Sciatic nerve (tissue), 2 donors: ENCODE results near the gene MBTD1. TPM values are rescaled to one million over a fixed set of nuclear protein-coding genes. Genes with fewer than 3 reads are reported as not detected.

Source experiments
- ATAC-seq: fragments of 200-7000 bp; cut with Tn5 transposase; one replicate; pipeline ENCODE4 v1.9.1; 2020; ENCODE audit warnings: mild to moderate bottlenecking, moderate library complexity
- DNase-seq: peaks from one replicate; pipeline ENCODE4 v3.0.0-alpha.2; 2020; ENCODE audit warnings: low spot score
- intact Hi-C: fragments of 100-400 bp; cut with DNase I; formaldehyde crosslinking; loops from one replicate; pipeline ENCODE4 v1.14.2; 2022
- total RNA-seq: library from RNA; stranded (reverse); fragmentation: NEBNext Ultra II Directional; extraction: Animal tissue kit (Norgen Biotek cat#: 25700); gene quantifications from one replicate; pipeline ENCODE4 v1.2.1, GENCODE V29; 2021
- donor health status: DM: no; HTN: no; CAD: no.
- donor health status: DM: no; HTN: no; CAD: no.

The MBTD1 gene
- total RNA-seq, 1 donor from 2014 or later, result 20.5 TPM

DNA sequence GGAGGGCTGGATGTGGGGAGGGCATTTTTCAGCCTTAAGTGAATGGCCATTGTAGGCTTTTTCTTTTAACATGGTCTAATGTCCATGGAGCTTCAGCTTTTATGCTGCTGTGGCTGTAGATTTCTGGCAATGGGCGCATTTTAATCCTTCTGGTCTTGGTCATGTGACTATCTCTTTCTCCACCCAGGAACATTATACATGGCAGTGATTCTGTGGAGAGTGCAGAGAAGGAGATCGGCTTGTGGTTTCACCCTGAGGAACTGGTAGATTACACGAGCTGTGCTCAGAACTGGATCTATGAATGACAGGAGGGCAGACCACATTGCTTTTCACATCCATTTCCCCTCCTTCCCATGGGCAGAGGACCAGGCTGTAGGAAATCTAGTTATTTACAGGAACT, 98.3 kb downstream of the MBTD1 start:
- intact Hi-C loops, result no loop called here
- DNase-seq (no peak), ATAC-seq (no peak)

DNA sequence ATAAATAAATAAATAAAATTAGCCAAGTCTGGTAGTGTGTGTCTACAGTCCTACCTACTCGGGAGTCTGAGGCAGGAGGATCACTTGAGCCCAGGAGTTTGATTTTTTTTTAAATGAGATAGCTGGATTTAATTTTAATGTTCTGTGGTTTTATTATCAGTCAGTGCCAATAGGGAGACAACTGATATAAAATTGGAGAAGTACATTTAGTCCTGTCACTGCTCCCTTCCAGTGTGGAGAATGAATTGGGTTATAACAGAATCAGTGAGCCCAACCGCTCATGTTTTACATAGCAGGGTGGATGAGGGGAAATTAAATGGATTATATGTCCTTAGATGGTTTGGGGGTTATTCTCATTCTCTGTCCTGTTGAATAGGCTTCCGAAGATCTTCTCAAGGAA, 100.2 kb downstream of the MBTD1 start:
- no peak for ATAC-seq
- intact Hi-C loops, result no loop called here
- no peak for DNase-seq

DNA sequence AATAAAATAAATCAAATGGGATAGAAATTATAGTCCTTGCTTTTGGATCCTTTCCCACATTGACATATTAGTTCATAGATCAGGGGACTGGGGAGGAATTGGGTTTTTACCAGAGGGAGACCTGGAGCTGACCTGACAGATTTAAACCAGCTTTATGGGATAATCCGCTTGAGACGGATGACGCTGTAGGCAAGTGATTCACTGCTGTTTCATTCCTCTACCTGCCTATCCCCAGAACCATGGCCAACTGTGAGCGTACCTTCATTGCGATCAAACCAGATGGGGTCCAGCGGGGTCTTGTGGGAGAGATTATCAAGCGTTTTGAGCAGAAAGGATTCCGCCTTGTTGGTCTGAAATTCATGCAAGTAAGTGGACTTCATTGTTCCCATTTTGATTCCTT, 104.4 kb downstream of the MBTD1 start:
- DNase-seq, result no peak
- no peak for ATAC-seq
- intact Hi-C loops, result no loop called here

DNA sequence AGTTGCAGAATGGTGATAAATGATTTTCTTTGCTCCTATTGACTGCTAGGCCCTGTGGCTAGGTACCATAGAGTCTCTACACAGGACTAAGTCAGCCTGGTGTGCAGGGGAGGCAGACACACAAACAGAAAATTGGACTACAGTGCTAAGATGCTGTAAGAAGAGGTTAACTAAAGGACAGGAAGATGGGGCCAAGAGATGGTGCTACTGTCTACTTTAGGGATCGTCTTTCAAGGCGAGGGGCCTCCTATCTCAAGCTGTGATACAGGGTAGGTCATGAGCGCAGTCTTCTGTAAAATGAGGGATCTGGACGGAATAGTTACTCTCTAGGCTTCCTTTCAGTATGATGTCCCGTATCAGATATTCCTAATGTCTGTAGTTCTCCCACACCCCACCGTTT, 105.7 kb downstream of the MBTD1 start:
- intact Hi-C loops, result no loop called here
- peak; percentile 0 for ATAC-seq

DNA sequence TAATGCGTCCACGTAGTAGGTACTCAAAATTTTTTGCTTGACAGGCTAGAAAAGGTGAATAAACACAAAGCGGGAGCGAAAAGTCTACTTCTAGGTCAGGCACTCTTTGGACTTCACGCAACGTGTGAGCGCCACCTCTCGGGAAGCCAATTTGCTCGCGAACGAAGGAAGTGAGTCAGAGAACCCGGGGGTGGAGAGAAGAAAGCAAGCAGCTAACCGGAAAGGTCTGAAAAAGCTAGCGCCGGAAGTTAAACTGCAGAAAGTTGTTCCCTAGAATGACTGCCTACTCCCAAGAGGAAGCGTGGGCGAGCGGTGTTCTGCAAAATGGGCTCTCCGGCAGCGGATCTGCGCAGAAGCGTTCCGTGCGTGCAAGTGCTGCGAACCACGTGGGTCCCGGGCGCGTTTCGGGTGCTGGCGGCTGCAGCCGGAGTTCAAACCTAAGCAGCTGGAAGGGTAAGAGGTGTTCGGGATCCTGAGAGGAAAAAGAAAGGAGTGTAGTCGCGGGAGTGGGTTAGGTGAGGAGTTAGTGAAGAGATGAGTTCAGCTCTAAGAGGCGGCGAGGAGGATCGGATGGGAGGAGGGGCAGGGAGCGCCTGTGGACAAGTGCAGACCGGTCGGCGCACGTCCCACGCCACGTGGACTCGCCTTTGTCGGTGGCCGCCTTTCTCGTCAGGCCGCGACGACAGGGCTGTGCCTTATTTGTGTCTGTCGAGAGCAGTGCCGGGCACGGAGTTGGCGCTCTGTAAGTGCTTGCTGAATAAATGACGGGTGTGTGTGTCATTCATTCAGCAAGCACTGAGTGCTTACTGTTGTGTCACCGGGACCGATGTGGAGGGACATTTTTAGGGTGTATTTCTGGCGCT, 106.4 kb downstream of the MBTD1 start, which contains the start of gene NME1:
Gene NME1, plus strand, starts transcription at position 350 of the 863 bp plus-strand sequence. CDS start 2,096 bp downstream, outside the sequence.
- intact Hi-C loops, result no loop called here
- DNase-seq (peak; percentile 97), ATAC-seq (peak; percentile 98)

More for the DNA sequence above, 105.7 kb downstream of the MBTD1 start:
- DNase-seq, result no peak

DNA sequence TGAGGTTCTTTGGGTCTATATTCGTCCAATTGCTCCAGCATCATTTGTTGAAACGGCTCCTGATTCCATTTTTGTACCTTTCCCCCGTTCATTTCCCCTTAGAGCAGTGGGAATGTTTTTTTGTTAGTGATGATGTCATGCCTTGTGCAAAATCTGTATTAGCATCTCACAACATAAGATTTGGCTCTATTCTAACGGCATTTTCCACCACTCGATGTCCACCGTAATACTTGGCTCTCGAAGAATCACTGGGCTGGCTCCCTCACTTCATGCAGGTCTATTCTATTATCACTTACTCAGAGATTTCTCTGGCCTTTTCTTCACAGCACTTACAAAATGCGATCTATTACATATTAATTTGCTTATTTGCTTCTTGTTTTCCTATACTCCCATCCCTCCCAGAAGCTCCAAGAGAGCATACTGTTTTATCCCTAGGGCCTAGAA, 107.1 kb downstream of the MBTD1 start:
- intact Hi-C loops, result no loop called here
- DNase-seq, result no peak

DNA sequence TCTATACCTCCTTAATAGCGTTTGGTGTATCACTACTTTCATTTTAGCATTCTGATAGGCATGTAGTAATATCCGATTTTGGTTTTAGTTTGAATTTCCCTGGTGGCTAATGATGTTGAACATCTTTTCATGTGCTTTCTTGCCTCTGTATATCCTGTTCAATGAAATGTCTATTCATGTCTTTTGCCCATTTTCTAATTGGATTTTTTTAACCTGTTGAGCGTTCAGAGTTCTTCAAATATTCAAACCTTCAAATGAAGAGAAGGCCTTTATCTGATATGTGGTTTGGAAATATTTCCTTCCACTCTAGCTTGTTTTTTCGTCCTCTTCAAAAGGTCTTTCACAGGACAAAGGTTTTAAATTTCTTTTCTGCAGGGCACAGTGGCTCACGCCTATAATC, 108.9 kb downstream of the MBTD1 start:
- intact Hi-C loops, result no loop called here
- ATAC-seq, result no peak

More for the DNA sequence above, 107.1 kb downstream of the MBTD1 start:
- peak; percentile 35 for ATAC-seq

DNA sequence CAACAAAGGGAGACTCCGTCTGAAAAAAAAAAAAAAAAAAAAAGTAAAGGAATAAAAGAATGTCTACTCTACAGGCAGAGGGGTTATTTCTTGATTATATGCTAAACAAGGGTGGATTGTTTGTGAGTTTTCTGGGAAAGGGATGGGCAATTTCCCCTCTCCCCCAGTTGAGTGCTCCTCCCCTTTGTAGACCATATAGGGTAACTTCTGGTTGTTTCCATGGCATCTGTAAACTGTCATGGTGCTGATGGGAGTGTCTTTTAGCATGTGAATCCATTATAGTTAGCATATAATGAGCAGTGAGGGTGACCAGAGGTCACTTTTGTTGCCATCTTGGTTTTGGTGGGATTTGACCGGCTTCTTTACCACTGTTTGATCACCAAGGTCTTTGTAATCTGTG, 110.7 kb downstream of the MBTD1 start:
- ATAC-seq (no peak), DNase-seq (no peak)
- intact Hi-C loops, result loop anchor here (10.0 kb wide), 1 partner anchor 154 kb away; no protein-coding TSS in a partner anchor

More for the DNA sequence above, 108.9 kb downstream of the MBTD1 start:
- no peak for DNase-seq

DNA sequence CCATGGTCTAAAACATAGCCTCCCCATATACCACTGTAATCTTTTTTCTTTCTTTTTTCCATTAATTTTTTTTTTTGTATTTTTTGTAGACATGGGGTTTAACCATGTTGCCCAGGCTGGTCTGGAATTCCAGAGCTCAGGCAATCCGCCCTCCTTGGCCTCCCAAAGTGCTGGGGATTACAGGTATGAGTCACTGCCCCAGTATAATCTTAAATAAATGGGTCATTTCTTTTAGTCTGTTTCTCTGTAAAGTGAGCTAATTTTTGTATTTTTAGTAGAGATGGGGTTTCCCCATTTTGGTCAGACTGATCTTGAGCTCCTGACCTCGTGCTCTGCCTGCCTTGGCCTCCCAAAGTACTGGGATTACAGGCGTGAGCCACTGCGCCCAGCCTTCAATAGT, 112.2 kb downstream of the MBTD1 start:
- DNase-seq, result no peak
- no peak for ATAC-seq
- intact Hi-C loops, result loop anchor here (10.0 kb wide), 1 partner anchor 153 kb away; no protein-coding TSS in a partner anchor

DNA sequence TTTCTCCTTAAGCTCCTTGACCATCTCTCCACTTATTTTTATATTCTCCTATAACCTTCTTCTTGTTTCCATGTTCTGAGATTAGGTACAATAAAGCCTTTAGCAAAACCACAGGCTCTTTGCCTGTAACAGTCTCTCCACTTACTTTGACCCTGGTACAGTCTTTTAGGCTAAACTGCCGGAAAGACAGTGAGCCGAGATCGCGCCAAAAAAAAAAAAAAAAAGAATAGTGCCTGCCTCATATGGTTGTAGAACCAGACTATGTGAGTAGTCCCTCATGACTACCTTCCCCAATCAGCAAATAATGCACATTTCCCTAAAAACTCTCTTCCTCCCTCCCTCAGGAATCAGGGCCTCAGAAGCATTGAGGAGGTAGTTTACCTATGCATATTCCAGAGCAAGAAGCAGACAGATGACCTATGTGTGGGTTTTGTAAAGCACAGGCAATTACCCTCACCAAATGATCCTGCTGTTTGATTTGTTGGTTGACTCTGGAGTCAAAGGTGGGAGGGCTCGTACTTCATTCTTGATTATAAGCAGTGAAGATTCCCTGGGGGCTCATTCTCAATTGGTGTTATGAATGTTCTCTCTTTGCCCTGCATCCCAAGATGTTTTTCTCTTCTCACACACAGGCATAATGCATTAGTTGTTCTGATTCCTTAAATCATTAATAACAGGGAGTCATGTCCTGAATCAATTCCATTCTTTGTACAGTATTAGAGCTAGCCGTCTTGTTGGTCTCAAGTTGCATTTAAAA, 115.4 kb downstream of the MBTD1 start:
- intact Hi-C loops, result loop anchor here (10.0 kb wide), 1 partner anchor 150 kb away; no protein-coding TSS in a partner anchor
- DNase-seq (no peak), ATAC-seq (peak; percentile 89)

DNA sequence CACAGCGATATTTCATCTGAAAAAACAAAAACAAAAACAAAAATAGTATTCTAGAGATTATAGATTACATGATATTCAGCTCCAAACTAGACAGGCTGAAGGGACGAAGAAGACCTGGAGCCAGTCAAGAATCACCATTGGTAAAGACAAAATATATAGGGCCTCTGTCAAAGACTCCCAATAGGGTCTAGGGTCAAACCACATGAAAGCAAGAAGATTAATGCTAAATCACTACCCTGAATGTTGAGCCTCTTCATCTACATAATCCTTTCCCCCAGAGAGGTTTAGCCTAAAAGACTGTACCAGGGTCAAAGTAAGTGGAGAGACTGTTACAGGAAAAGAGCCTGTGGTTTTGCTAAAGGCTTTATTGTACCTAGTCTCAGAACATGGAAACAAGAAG, 117.3 kb downstream of the MBTD1 start:
- intact Hi-C loops, result loop anchor here (10.0 kb wide), 1 partner anchor 148 kb away; no protein-coding TSS in a partner anchor
- DNase-seq, result no peak
- no peak for ATAC-seq

DNA sequence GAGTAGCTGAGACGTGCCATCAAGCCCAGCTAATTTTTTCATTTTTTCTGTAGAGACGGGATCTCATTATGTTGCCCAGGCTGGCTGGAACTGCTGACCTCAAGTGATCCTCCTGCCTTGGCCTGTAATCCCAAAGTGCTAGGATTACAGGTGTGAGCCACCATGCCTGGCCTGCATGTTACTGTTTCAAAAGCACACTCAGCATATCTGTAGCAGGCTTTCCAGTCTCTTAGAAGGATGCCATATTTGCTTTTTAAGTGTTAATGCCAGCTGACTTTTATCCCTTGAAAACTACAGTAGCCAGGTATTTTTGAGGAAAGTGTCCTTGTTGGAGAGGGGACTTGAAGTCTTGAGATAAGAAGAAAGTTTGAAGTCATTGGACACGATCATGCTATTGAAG, 123.9 kb downstream of the MBTD1 start:
- DNase-seq (no peak), ATAC-seq (no peak)
- intact Hi-C loops, result no loop called here

DNA sequence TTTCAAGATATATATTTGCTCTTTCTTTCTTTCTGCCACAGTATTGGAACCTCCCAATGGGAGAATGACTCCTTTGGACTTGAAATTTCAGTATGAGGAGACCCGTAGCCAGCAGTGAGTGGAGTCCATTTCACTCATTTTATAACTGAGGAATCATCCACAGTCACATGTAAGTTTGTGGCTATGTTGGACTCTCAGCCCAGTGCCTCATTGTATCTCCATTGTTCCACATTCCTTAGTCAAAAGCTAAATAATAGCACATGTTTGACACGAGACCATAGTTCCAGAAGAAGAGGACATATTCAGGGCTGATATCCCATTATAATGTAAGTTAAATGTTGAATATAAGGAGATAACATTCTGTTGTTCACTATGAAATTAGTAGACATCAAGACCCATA, 126.5 kb downstream of the MBTD1 start:
- ATAC-seq (no peak), DNase-seq (no peak)
- intact Hi-C loops, result no loop called here

DNA sequence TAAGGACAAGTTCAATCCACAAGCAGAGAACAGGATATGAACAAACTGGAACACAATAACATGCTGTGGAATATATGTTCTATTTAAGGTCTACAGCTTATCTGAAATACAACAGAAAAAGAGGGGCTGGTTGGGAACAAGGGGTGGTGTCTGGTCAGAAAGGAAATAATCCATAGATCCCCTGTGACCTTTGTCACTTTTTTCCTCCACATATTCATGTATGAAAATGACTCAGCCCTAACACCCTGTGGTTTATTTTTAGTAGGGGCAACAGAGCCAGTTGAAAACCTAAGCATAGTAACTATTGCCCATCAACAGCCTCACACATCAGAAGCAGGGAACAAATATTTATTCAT, 126.9 kb downstream of the MBTD1 start:
- no peak for DNase-seq
- intact Hi-C loops, result no loop called here
- ATAC-seq, result no peak

DNA sequence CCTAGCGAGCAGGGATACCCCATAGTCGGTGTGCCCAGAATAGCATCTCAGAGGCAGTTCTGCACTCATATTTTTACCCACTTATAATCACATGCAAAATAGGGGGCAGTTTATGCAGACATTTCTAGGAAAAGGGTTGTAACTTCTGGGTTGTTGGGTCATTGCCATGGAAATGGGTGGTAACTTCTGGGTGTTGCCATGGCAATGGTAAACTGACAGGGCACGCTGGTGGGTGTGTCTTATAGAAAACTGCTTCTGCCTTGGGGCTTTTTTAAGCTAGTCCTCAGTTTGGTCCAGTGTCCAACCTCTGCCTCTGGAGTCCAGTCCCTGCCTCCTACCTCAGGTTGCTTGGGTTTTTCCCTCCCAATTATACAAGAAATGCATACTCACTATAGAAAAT, 131.8 kb downstream of the MBTD1 start:
- DNase-seq (no peak), ATAC-seq (no peak)
- intact Hi-C loops, result no loop called here

Other genes with a start within 250 kb of the MBTD1 start
- 233 TPM for gene SPAG9, start 139.2 kb downstream of the MBTD1 start, total RNA-seq
- 25.6 TPM for gene NME1, start 106.5 kb downstream of the MBTD1 start, total RNA-seq
- 250 TPM for gene NME2, start 93.6 kb downstream of the MBTD1 start, total RNA-seq
- gene UTP18, start 497 bp upstream of the MBTD1 start, total RNA-seq, result 29.4 TPM